Right kidney (tissue), 1 donor: Measurements from ENCODE around the gene ECE1.

ENCODE experiments used
- DNase-seq: peaks from one replicate; pipeline ENCODE4 v3.0.0-alpha.2; 2016

ECE1 gene

DNA sequence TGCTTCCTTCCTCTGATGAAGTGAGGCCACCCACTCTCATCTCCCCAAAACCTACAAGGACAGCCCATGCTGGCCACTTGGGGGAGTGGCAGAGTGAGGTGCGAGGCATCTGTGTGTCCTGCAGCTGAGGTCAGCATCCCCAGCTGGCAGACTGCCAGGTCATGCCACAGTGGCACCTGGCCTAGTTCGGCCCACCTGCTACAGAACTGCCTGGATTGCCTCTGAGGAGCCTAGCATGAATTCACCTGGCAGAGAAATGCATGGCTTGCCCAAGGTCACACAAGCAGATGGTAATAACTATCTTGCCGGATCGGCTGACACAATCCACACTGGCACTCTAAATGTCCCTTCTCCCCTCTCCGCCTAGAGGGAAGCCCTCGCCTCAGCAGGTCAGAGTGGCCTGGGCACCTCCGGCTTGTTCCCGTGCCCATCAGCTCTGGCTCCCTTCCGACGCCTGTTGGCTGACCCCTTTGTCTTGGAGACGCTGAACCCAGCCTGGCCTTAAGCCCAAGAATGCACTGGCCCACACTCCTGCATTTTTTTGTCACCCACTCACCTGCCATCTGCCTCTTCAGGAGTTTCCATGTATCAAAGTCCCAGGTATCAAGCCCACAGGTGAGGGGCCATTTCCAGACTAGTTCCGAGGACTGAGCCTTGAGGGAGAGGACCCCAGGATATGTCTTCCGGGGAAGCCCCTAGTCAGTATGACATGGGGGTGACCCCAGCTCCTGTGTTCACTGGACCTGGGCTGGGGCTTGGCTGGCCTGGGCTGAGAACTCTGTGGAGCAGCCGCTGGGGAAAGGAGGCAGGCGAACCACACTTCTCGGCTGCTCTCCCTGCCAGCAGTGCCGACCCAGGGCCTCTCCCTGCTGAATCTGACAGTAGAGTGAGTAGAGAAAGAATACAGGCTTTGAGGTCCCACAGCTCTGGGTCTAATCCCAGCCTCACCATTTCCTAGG, 21.7 kb downstream of the ECE1 start:
- no peak for DNase-seq

DNA sequence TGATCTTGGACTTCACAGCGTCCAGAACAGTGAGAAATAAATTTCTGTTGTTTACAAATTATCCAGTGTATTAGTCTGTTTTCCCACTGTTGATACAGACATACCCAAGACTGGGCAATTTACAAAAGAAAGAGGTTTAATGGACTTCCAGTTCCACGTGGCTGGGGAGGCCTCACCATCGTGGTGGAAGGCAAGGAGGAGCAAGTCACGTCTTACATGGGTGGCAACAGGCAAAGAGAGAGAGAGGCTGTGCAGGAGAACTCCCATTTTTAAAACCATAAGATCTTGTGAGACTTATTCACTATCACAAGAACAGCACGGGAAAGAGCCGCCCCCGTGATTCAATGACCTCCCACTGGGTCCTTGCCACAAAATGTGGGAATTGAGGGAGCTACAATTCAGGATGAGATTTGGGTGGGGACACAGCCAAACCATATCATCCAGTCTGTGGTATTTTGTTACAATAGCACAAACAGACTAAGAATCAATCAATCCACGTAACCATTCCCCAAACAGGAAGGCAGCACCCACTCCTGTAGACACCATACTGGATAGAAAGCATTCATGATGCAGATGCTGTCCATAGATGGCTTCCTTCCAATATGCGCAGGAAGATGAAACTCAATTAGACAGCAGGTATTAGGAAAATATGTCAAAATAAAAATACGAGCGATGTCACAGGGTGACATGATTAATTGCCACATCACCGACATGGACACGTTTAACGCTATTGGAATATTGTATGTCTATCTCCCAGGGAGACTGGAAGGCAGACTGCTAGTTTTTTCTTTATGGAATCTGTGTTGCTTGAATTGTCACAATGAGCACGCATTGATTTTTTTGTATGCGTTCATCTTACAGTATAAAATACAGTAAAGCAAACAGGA, 22.8 kb downstream of the ECE1 start:
- DNase-seq = no peak

DNA sequence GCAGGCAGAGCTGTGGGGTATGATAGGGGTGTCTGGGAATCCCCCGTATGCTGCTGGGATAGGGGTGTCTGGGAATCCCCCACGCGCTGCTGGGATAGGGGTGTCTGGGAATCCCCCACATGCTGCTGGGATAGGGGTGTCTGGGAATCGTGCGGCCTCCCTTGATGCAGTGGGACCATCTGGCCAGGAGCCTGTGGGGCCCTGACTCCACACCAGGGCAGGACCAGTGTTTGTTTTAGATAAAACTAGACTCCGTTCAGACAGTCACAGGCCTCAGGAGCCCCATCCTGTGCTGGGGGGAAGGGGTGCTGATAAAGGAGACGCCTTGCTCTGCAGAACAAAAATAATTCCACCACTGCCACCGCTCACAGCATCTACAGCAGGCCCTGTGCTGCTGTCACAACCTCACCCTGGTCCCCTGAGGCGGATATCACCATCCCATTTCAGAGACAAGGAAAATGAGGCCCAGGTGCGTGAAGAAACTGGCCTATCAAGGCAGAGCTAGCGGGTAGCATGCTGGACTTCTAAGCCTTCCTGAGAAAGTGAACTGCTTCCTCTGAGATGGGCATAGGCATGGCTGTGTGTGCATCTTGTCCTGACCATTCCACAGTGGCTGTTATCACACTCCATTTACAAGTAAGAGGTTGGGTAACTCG, 24.0 kb downstream of the ECE1 start:
- DNase-seq = no peak

DNA sequence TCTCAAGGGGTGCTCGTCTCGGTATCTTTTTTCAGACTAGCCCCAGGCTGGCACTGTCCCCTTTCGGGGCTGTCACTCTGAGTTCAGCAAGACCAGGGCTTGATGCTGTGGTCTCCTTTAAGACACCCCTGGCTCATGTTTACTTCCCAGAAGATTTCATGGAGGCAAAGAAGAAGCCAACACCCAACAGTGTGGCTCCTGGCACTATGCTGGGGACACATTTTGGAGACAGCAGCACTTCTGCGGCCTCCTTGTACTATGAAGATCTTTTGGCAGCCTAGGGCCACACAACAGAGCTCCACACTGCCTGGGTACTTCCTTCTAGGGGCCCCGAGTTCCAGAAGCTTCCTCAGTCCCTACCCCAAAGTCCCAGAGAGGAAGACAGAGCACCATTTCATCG, 24.6 kb downstream of the ECE1 start:
- DNase-seq = no peak

DNA sequence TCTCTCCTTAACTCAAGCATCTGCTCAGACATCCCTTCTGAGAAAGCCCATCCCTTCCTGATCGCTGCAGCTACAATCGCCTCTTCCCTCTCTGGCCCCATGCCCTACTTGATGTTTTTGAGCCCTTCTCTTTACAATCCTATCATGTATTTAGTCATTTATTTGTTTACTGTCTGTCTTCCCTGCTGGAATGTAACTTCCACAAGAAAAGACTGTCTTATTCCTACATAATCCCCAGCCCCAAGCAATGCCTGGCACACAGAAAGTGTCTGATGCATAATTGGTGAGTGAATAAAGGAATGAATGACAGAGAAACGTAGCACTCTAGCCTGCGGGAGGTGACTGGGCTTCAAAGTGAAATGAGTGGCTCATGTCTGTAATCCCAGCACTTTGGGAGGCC, 25.4 kb downstream of the ECE1 start:
- DNase-seq = no peak

DNA sequence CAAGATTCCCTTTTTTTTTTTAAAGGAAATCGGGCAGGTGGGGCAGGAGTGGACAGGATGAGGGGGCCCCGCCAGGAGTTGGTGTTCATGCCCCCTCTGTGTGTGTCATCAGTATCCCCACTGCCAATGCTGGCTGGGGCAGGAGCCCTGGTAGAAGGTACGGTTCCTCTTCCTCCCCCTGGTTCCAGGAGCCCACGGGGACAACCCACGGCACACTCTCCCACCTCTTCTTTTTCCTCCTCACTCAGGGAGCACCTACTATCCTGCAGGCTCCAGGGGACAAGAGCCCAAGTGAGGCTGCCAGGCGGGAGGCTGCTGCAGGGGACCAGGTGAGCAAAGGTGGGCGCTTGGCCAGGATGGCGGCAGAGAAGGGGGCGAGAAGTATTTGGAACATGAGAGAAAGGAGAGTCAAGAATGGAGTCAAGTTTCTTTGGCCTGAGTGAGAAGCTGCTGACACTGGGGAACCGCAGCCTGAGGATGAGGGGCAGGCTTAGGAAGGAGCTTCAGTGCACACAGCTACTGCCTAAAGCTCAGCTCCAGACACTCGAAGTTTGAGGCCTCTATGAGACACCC, 26.5 kb downstream of the ECE1 start:
- no peak for DNase-seq

DNA sequence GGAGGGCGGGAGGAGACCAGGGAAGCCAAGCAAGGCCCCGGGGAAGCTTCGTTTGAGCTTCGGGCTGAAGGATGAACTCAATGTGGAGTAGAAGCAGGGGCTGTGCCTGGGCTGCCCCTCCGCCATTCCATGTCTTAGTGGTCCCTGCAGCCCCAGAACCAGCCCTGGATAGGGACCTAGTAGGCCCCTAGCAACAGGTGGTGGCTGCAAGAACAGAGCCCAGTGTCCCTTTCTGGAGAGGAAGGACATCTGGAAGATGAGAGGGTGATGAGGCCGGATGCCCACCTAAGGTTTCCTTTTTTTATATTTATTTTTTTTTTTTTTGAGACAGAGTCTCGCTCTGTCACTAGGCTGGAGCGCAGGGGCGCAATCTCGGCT, 27.2 kb downstream of the ECE1 start:
- DNase-seq = no peak

DNA sequence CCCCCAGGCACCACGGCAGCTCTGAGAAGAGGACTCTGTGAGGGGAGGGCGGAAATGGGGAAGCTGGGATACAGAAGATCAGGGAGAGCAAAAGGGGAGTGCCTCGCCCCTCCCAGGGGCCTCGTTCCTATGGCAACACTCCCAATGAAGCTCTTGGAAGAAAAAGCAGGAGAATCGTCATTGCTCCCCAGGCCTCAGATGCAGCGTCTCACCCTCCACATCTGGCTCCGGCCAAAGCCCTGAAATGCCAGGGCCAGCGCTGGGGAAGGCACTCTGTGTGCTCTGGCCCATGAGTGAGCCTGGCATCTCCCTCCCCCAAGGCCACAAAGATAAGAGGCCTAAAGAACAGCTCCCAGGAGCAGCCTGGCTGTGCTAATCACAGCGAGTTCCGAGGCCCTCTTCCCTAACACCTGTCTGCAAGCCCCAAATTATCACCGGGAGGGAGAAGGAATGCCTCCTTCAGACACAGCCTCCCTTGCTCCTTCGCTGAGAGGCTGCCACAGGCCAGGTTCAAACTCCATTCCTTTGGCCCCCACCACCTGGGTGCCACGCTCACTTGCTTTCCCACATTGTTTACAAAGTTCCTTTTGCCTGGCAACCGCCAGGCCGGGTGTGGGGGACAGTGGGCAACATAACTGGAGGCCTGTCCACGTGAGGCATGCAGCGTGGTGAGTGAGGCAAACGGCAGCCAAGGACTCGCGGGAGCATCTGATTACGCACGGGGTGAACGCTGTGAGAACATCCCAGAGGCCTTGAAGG, 27.8 kb downstream of the ECE1 start:
- DNase-seq = peak; percentile 55

DNA sequence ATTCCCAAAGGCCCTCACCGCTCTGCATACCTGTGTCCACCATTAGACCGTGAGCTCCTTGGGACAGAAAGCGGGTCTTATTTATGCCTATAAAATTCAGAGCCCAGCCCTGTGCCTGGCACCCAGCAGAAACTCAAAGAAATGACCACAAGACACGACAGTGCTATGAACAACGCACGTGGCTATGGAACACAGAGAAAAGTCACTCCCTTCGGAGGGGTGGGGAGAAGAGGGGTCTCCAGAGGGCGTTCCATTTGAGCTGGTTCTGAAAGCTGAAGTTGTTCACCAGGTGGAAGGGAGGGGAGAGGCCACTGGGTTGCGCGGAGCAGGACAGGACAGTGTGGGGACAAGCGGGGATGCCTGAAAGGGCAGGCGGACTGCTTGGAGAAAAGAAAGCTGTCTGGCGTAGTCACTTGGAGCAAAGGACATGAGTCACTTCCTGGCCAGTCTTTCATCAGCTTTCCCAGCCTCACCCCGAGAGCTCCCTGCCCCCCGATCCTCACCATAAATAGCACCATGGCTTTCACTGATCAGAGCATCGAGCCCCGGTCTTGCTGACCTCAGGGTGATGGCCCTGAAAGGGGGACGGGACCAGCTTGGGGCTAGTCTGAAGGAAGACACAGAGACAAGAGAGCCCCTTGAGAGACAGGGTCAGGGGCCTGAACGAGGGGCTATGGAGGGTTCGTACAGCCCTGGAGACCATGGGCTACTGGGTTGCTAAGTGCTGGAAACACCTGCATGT, 28.5 kb downstream of the ECE1 start:
- peak; percentile 55 for DNase-seq

DNA sequence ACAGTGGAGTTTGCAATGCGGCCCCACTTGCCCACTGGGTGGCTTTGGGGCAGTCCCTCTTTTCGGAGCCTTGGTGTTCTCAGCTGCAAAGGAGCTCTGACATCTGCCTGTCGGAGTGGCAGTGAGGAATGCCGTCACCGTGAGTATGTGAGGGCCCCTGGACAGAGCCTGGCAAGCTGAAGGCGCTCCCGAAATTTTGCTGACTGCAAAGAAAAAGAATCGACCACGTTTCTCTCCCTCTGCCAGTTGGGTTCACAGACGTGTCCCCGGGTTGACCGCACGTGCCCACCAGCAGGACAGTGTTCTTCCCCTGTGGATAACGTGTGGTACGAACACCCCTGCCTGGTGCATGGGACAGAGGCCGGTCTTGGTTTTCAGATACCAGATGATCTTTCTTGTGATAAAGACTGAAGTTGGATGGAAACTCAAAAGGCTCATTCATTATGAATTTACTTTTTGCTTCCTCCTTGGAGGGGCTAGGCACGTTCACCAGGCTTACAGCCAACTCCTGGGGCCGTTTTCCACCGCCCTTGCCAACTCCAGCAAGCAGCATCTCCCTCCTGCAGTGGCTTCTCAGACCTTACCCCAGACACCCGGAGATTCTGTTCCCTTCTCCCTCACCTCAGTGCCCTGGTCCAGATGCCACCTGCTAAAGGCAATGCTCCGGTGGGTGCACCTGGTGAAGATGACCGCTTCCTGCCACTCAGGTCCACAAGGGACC, 29.7 kb downstream of the ECE1 start:
- DNase-seq = no peak

DNA sequence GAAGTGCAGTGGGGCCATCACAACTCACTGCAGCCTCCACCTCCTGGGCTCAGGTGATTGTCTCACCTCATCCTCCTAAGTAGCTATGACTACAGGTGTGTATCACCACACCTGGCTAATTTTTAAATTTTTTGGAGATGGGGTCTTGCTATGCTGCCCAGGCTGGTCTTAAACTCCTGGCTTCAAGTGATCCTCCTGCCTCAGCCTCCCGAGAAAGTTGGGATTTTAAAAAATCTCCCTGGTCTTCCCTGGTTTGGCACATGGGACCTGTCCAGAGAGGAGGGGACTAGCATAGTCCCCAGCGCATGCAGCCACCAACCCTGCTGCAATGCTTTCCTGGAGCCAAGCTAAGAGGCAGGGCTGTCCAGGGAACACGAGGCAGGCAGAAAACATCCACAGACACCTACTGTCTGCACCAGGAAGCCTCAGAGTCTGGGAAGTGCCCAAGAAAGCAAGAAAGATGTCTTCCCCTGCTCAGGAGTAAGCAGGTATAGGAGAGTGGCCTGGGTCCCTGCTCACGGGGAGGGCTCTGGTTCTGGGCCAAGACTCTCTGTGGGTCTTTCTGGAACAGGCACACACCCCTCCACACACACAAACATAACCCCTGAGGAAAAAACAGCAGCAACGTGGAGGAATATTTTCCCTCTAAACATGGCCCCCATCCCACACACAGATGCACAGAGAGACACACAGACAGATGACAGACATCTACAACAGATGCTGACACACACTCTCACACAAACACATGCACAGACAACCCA, 30.8 kb downstream of the ECE1 start:
- DNase-seq = no peak

DNA sequence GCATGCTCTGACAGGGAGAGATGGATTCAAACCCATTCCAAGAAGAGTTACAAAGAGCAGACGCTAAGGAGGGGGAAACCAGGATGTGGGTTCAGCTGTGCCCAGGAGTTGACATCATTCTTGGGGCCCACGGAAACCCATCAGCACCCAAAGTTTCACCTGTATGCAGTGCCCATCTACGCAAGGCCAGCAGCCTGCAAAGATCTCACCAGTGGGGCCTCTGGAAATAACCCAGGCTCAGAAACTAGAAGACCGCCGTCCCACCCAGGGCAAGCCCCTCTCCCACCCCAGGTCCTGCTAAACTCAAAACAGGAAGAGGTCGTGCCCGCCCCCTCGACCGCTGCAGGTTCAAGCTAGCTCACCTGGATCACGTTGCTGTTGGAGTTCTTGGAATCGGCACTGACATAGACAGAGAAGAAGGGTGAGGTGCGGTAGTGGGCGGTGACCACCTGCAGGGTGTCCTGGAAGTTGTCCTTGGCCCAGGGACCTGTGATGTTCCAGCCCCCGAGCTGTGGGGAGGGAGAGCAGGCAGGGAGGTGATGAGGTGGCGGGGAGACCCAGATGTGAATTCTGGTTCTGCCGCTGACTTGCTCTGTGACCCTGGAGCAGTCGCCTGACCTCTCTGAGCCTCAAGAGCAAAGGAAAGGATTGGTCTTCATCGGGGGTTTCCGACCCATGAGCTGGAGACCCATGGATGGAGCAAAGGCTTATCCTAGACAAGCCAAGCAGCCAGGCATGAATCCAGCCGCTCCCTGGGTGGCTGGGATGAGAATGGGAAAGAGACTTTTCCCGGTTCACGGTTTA, 31.7 kb downstream of the ECE1 start:
- no peak for DNase-seq

DNA sequence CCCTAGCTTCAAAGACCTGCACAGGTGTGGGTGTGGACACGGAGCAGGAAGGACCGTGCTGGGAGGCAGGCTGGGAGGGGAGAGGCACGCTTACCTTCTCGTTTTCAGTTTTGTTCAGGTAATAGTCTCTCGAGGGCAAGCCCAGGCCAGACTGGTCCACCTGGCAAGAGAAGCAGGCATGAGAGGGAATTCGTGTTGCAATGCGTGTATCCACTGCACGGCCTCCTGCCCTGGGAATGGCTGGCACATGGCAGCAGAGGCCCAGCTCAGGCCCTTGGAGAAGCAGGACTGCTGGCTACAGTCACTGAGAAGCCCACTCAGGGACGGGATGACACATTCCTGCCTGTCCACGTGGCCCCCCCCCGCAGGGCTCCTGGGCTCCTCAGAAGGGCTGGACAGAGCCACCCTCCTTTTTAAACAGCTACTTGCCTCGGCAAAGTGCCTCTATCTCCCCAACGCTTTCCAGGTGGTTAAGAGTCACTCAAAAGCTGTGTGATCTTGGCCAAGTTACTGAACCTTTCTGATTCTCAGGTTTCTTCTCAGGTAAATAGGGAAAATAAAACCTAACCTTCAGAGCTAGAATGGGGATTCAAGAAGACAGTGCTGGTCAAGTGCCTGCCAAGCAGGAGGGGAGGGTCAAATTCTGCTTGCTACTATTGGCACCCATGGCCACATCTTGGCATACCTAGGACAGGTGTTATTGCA, 32.7 kb downstream of the ECE1 start:
- no peak for DNase-seq

DNA sequence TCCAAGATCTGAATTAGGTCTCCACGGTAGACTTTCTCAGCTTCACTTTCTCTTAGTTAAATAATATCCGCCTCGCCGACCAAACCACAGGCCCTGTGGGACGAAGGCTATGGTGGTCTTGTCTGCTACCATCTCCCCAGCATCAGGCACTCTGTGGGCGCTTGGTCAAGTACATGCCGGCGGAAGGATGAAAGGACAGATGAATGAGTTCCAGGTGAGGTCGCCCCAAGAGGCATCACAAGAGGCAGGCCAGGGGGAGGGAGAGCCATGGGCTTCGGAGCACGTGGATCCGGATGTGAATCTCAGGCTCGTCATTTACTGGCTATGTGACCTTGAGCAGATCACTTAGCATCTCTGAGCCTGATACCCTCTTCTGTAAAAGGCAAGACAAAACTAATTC, 33.5 kb downstream of the ECE1 start:
- no peak for DNase-seq

DNA sequence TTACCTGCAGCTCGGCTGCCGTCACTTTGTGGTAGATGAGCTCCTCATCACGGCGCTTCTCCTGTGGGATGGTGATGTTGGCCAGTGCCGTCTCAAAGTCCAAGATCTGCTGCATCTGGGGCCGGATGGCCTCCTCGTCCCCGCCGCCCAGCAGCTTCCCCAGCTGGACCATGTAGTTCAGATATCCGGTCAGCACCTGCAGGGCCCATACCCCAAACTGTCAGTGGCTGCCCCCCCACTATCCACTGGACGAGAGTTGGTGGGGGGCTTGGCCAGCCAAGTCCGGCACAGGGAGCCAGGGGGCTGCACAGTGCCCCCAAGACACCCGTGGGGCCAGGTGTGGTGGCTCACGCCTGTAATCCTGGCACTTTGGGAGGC, 34.3 kb downstream of the ECE1 start:
- DNase-seq = no peak

DNA sequence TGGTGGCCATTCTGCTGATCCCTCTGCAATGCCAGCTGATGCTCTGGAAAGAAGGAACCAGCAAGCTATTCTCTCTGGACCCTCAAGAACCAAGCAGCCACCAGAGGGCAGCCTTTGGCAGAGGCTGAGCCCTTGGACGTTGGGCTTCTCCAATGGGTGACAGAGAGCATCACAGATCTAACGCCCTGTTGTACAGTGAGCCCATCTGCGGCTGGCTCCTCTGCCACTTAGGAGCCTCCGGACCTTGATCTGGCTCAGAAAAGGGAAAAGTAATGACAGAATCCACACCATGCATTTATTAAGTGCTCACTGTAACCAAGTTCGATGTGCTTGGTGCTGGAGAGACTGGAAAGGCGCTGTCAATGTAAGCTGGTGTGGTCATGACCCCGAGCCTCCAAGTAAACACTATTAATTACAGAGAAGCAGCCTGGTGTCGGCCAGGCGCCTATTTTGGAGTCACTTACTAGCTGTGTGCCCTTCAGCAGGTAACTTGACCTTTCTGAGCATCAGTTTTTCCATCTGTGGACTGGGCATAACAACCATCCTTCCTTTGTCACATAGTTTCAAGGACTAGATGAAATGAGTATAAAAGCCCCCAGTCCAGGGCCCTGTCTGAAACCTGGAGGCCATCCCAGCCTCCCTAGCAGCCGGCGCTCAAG, 34.9 kb downstream of the ECE1 start:
- DNase-seq = peak; percentile 44

DNA sequence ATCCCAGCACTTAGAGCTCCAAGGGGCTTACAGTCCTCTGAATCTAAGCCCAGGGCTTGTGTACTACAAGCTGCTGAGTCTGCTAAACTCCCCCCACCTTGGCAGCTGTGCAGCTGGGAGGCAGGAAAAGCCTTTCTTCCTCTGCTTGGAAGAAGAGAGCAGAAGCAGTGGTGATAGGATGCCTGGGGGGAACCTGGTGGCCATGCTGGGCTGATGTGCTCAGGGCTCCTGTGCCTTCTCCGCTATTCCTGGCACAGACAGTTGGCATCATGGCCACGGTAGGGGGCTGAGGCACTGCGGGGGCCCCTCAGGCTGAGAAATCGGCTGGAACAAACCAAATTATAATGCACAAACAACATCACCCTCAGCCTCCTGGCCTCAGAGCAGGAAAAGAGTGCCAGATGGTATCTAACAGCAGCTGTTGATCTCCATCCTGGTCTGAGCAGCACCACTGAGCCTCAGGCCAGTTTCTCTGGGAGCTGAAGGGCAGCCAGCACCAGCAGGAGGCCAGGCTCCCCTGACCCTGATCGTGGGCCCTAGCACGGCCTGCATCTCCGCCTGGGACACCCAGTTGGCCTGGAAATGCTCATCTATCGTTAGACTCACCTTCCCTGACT, 35.8 kb downstream of the ECE1 start:
- no peak for DNase-seq
